Measurements from ENCODE around the gene CCDC68. TPM values are rescaled to one million over a fixed set of nuclear protein-coding genes. Genes with fewer than 3 reads are reported as not detected.

CCDC68 gene
- total and polyA plus RNA-seq, 2 of the 13 experiments (the other 11 are each of a cell fraction or from before 2014, with no cell fraction given), result 4.6 to 13.3 TPM

DNA sequence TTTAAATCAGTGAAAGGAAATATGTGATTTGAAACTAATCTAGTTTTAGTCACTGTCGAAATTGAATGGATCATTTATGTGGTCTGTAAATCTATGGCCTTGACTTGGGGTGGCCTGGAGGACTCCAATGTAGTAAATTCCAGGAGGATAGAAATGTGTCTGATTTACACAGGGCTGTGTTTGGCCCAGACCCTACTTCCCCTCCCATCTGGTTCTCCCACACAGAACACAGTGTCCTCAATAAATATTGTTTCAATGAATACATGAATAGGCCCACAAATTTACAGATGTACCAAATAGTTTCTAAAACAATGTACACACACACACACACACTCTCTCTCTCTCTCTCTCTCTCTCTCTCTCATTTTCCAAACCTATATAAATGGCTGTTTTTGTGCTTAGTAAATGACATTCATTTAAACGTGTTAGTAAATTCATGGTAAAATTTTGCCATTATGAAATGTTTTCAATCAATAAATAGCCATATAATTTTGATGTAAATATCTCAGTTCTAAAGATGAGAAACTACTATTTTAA is 1.9 kb downstream of the CCDC68 start:
- no peaks in the 10 kb centered on the region for H3K27me3 ChIP-seq (ENCODE audit: control insufficient read depth in 1 of 2, insufficient read depth in 2 of 2, low read length in 2 of 2)
- intact Hi-C loops (cut with micrococcal nuclease; ENCODE audit: unreplicated experiment) (loop anchor here (10.0 kb wide), 1 partner anchor 573 kb away; no protein-coding TSS in a partner anchor), in situ Hi-C loops (cut with HindIII; ENCODE audit: extremely low pct_ligation_motif_present, low pct_unique_long_range_greater_than_20kb) (no loop called here)
- H3K4me3 ChIP-seq (replicated peaks in 1 of 3; ENCODE audit: insufficient read depth in 1 of 3, low read depth in 2 of 3, low read length in 3 of 3), result peak overlapping the region; percentile 71 to 81 (median 79); a peak in 5 of 6 replicates
- no peaks in the 10 kb centered on the region for H3K36me3 ChIP-seq (replicated peaks in 1 of 2; ENCODE audit: control insufficient read depth in 1 of 2, insufficient read depth in 2 of 2, low read length in 2 of 2)
- ChIA-PET CTCF (ENCODE audit: low intra/inter-chr PET ratio, low total read pairs) (no interaction called here), POLR2A (no interaction called here)
- no peak overlapping the region for H3K9ac ChIP-seq (ENCODE audit: insufficient read depth, low read depth, low read length)
- H3K79me2 ChIP-seq (ENCODE audit: insufficient read depth, low read length), result peaks cover 11% of the 10 kb centered on the region
- no TSS peak for BruUV-seq (replicated peaks)
- no peak for FAIRE-seq
- H3K4me1 ChIP-seq (ENCODE audit: insufficient read depth, low read length), result peaks cover 44% of the 10 kb centered on the region
- TF ChIP-seq ZC3H13 (CRISPR knock-in tag; IDR thresholded peaks at IDR 0.05) (no peak), SAP130 (CRISPR knock-in tag; IDR thresholded peaks at IDR 0.05; ENCODE audit: low read depth) (0 out of 2 replicates have a peak, but pooled peaks have one; percentile 26)
- 11% methylated on average over 2 of the region's 2 CpGs for WGBS (ENCODE audit: low lambda C conversion rate)
- H4K20me1 ChIP-seq (ENCODE audit: insufficient read depth, low read length), result no peaks in the 10 kb centered on the region
- no peaks in the 10 kb centered on the region for H3K9me3 ChIP-seq (ENCODE audit: low read length)
- H2AFZ ChIP-seq (ENCODE audit: low read length), result no peak overlapping the region
- no peak overlapping the region for H3K27ac ChIP-seq (ENCODE audit: extremely low read length, insufficient read depth, low read length)
- DNase-seq (ENCODE audit: low spot score), result peak; percentile 40
- no peak for ATAC-seq
- peak overlapping the region; percentile 76 for H3K4me2 ChIP-seq (ENCODE audit: low read depth, low read length)

- no peak overlapping the region for H2AFZ ChIP-seq (ENCODE audit: low read length)
- 90% methylated on average over 3 of the region's 3 CpGs for WGBS (ENCODE audit: low lambda C conversion rate)
- H3K4me2 ChIP-seq (ENCODE audit: low read depth, low read length), result no peak overlapping the region; the same call in 1 of the 2 replicates
- in situ Hi-C loops (cut with HindIII; ENCODE audit: extremely low pct_ligation_motif_present, low pct_unique_long_range_greater_than_20kb), result no loop called here
- H3K27ac ChIP-seq (ENCODE audit: extremely low read length, insufficient read depth, low read length), result no peak overlapping the region
- peaks cover 39% of the 10 kb centered on the region for H3K4me1 ChIP-seq (ENCODE audit: insufficient read depth, low read length)
- H4K20me1 ChIP-seq (ENCODE audit: insufficient read depth, low read length), result no peaks in the 10 kb centered on the region
- H3K27me3 ChIP-seq (ENCODE audit: control insufficient read depth in 1 of 2, insufficient read depth in 2 of 2, low read length in 2 of 2), result no peaks in the 10 kb centered on the region
- no peaks in the 10 kb centered on the region for H3K36me3 ChIP-seq (replicated peaks in 1 of 2; ENCODE audit: control insufficient read depth in 1 of 2, insufficient read depth in 2 of 2, low read length in 2 of 2)
- ATAC-seq, result no peak
- BruUV-seq (replicated peaks), result no TSS peak
- no peak overlapping the region for H3K4me3 ChIP-seq (replicated peaks in 1 of 3; ENCODE audit: insufficient read depth in 1 of 3, low read depth in 2 of 3, low read length in 3 of 3)
- no peak for DNase-seq (ENCODE audit: low spot score)
- POLR2A ChIA-PET, result no interaction called here
- TF ChIP-seq ZNF510 (CRISPR knock-in tag; IDR thresholded peaks at IDR 0.05; ENCODE audit: low read depth), result no peak
- no peak for TF ChIP-seq JARID2 (CRISPR knock-in tag; IDR thresholded peaks at IDR 0.05; ENCODE audit: insufficient replicate concordance)
- no peak for TF ChIP-seq ZNF446 (CRISPR knock-in tag; IDR thresholded peaks at IDR 0.05)
- TF ChIP-seq IRF1 (CRISPR knock-in tag; IDR thresholded peaks at IDR 0.05; ENCODE audit: low read depth), result no peak
- TF ChIP-seq HNF4G (IDR thresholded peaks at IDR 0.05; ENCODE audit: borderline replicate concordance, low read depth, low read length), result no peak
- no peak for TF ChIP-seq HNF4G (CRISPR knock-in tag; IDR thresholded peaks at IDR 0.05; ENCODE audit: borderline replicate concordance, low read depth)
- no peak for TF ChIP-seq ADNP (CRISPR knock-in tag; IDR thresholded peaks at IDR 0.05)
- no peak for TF ChIP-seq KLF6 (CRISPR knock-in tag; IDR thresholded peaks at IDR 0.05)
- TF ChIP-seq ZKSCAN8 (CRISPR knock-in tag; IDR thresholded peaks at IDR 0.05; ENCODE audit: borderline replicate concordance), result no peak
- TF ChIP-seq, protein P1, sequence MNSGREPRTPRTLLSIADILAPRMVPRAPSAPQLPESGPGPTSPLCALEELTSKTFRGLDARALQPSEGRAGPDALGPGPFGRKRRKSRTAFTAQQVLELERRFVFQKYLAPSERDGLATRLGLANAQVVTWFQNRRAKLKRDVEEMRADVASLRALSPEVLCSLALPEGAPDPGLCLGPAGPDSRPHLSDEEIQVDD (CRISPR knock-in tag; IDR thresholded peaks at IDR 0.05; ENCODE audit: borderline replicate concordance), result no peak
- TF ChIP-seq ZNF629 (CRISPR knock-in tag; conservative IDR thresholded peaks at IDR 0.05), result no peak
- no peak for TF ChIP-seq ELK4 (CRISPR knock-in tag; IDR thresholded peaks at IDR 0.05; ENCODE audit: borderline replicate concordance)
- H3K9ac ChIP-seq (ENCODE audit: insufficient read depth, low read depth, low read length), result no peak overlapping the region
- no peak for FAIRE-seq
- intact Hi-C loops (cut with micrococcal nuclease; ENCODE audit: unreplicated experiment), result loop anchor here (10.0 kb wide), 1 partner anchor 572 kb away; no protein-coding TSS in a partner anchor
- no peaks in the 10 kb centered on the region for H3K9me3 ChIP-seq (ENCODE audit: low read length)
- CTCF ChIA-PET (ENCODE audit: low intra/inter-chr PET ratio, low total read pairs), result no interaction called here
- H3K79me2 ChIP-seq (ENCODE audit: insufficient read depth, low read length), result peaks cover 11% of the 10 kb centered on the region
Observed at GRCh38 chr18:54956506-54956905, 2.8 kb downstream of the CCDC68 start.

Measured in HepG2 (cell line).